HCT116 (cell line): Measurements from ENCODE around the gene NNT. TPM values are rescaled to one million over a fixed set of nuclear protein-coding genes. Genes with fewer than 3 reads are reported as not detected.

Experiments used
- ATAC-seq: fragments of 200-7000 bp; cut with Tn5 transposase; 2 replicates; pipeline ENCODE4 v1.9.1; 2020; ENCODE audit warnings: mild to moderate bottlenecking, moderate library complexity
- BruUV-seq: library from RNA; stranded (reverse); fragments of 400-500 nt; replicated peaks from 2 replicates; lab custom pipeline; 2021; lab: Mats Ljungman, UMichigan
- CTCF ChIA-PET: fragments of 300-600 bp; sonication (Branson Sonifier 250); formaldehyde crosslinking; loops from one replicate; lab custom pipeline; 2021; ENCODE audit warnings: antibody characterized with exemption; lab: Charles Lee
- POLR2A ChIA-PET: fragments of 300-600, 350-600 bp; sonication (Branson Sonifier 250); formaldehyde crosslinking; loops from one replicate; lab custom pipeline; 2021; ENCODE audit warnings: antibody characterized with exemption; lab: Charles Lee
- RAD21 ChIA-PET, 2 experiments: fragments of 300-600 bp; sonication (Branson Sonifier 250); formaldehyde crosslinking; loops; one replicate each; lab custom pipeline; 2023; ENCODE audit warnings: low total read pairs in 2 of 2; ENCODE audit not compliant: uncharacterized antibody in 2 of 2, unreplicated experiment in 2 of 2, low non-redundant PET in 1 of 2; lab: Charles Lee
- DNase-seq: peaks from one replicate; pipeline ENCODE4 v3.0.0-alpha.2; 2010; ENCODE audit warnings: low read depth, low spot score
- H2AFZ ChIP-seq: fragments of 200-600 bp; shearing (Covaris generic), sonication (generic); 2 replicates; pipeline ENCODE4 v1.6.1; 2017; ENCODE audit warnings: low read depth, mixed run types, mixed read lengths, antibody characterized with exemption, low read length; ENCODE audit not compliant: poor library complexity, severe bottlenecking
- H3K27ac ChIP-seq: 2 replicates; pipeline ENCODE4 v1.5.1; 2012; ENCODE audit warnings: low read depth, low read length
- H3K27me3 ChIP-seq: fragments of 200-600 bp; sonication (generic); 2 replicates; pipeline ENCODE4 v1.6.1; 2016; ENCODE audit warnings: mixed run types, low read length, mixed read lengths; ENCODE audit not compliant: insufficient read depth
- H3K36me3 ChIP-seq, 2 experiments: fragments of 200-500 bp in 1 of 2; fragments of 200-600 bp in 1 of 2; sonication (Bioruptor generic) in 1 of 2; sonication (generic) in 1 of 2; 2 replicates each; pipeline versions ENCODE4 v1.5.1 to v1.6.1; 2014 to 2016; ENCODE audit warnings: low read length in 2 of 2, inconsistent platforms in 1 of 2, mixed read lengths in 1 of 2, mixed run types in 1 of 2; ENCODE audit not compliant: insufficient read depth in 2 of 2, control insufficient read depth in 1 of 2
- H3K4me1 ChIP-seq, 2 experiments: fragments of 200-600 bp in 1 of 2; sonication (generic) in 1 of 2; 2 replicates each; pipeline versions ENCODE4 v1.5.1 to v1.6.1; 2012 to 2017; ENCODE audit warnings: low read length in 2 of 2, inconsistent platforms in 1 of 2, mild to moderate bottlenecking in 1 of 2, mixed read lengths in 1 of 2, mixed run types in 1 of 2, moderate library complexity in 1 of 2; ENCODE audit not compliant: insufficient read depth in 2 of 2, control insufficient read depth in 1 of 2
- H3K4me2 ChIP-seq: fragments of 200-600 bp; sonication (generic); 2 replicates; pipeline ENCODE4 v1.6.1; 2017; ENCODE audit warnings: mixed run types, low read length, mixed read lengths
- H3K4me3 ChIP-seq, 2 experiments: fragments of 200-600 bp in 1 of 2; sonication (generic) in 1 of 2; replicated peaks in 1 of 2; 2 replicates each; pipeline ENCODE4 v1.5.1; 2011 to 2016; ENCODE audit warnings: low read length in 2 of 2, control low read depth in 1 of 2, low read depth in 1 of 2, mild to moderate bottlenecking in 1 of 2, mixed read lengths in 1 of 2, mixed run types in 1 of 2
- H3K79me2 ChIP-seq: fragments of 200-600 bp; sonication (generic); 2 replicates; pipeline ENCODE4 v1.6.1; 2017; ENCODE audit warnings: mild to moderate bottlenecking, mixed run types, low read length, moderate library complexity, mixed read lengths; ENCODE audit not compliant: insufficient read depth
- H3K9ac ChIP-seq: fragments of 200-600 bp; sonication (generic); 2 replicates; pipeline ENCODE4 v1.6.1; 2016; ENCODE audit warnings: low read length, mixed read lengths
- H3K9me2 ChIP-seq: fragments of 200-600 bp; sonication (generic), shearing (Covaris generic); 2 replicates; pipeline ENCODE4 v1.6.1; 2017; ENCODE audit warnings: mixed run types, mild to moderate bottlenecking, moderate library complexity; ENCODE audit not compliant: insufficient read depth
- H3K9me3 ChIP-seq, 2 experiments: fragments of 200-500 bp in 1 of 2; fragments of 200-600 bp in 1 of 2; sonication (Bioruptor generic) in 1 of 2; sonication (generic) in 1 of 2; 2 replicates each; pipeline ENCODE4 v1.6.1; 2014 to 2017; ENCODE audit warnings: low read length in 2 of 2, mixed read lengths in 2 of 2, inconsistent platforms in 1 of 2, low read depth in 1 of 2, mild to moderate bottlenecking in 1 of 2, mixed run types in 1 of 2, moderate library complexity in 1 of 2; ENCODE audit not compliant: control insufficient read depth in 1 of 2, insufficient read depth in 1 of 2
- H4K20me1 ChIP-seq: fragments of 200-600 bp; sonication (generic), shearing (Covaris generic); 2 replicates; pipeline ENCODE4 v1.6.1; 2017; ENCODE audit warnings: mixed run types, mild to moderate bottlenecking, moderate library complexity; ENCODE audit not compliant: insufficient read depth
- EGR1 ChIP-seq: IDR thresholded peaks from 2 replicates; pipeline ENCODE4 v1.6.1; 2012; ENCODE audit warnings: low read depth
- ELF1 ChIP-seq: IDR thresholded peaks from 2 replicates; pipeline ENCODE4 v1.6.1; 2012; ENCODE audit warnings: low read depth, borderline replicate concordance
- FOSL1 ChIP-seq: IDR thresholded peaks from 2 replicates; pipeline ENCODE4 v1.6.1; 2012; ENCODE audit warnings: low read depth
- JUND ChIP-seq: IDR thresholded peaks from 2 replicates; pipeline ENCODE4 v1.6.1; 2012
- POLR2A ChIP-seq: IDR thresholded peaks from 2 replicates; pipeline ENCODE4 v1.7.0; 2011; ENCODE audit warnings: borderline replicate concordance; ENCODE audit not compliant: insufficient read depth, insufficient read length; ENCODE audit errors: extremely low read depth
- POLR2AphosphoS5 ChIP-seq: IDR thresholded peaks from 2 replicates; pipeline ENCODE4 v1.6.1; 2011; ENCODE audit warnings: mild to moderate bottlenecking, low read depth, low read length, moderate library complexity
- RAD21 ChIP-seq: IDR thresholded peaks from 2 replicates; pipeline ENCODE4 v1.6.1; 2012; ENCODE audit warnings: low read depth, mild to moderate bottlenecking
- SP1 ChIP-seq: IDR thresholded peaks from 2 replicates; pipeline ENCODE4 v1.6.1; 2012; ENCODE audit warnings: low read depth
- SRF ChIP-seq: IDR thresholded peaks from 2 replicates; pipeline ENCODE4 v1.6.1; 2012; ENCODE audit warnings: low read depth
- ZFX ChIP-seq: fragments of 450-650 bp; IDR thresholded peaks from 2 replicates; pipeline ENCODE4 v1.6.1; 2017
- ZNF274 ChIP-seq: fragments of 200-500 bp; sonication (Bioruptor generic); IDR thresholded peaks from 2 replicates; pipeline ENCODE4 v1.6.1; 2014; ENCODE audit warnings: mild to moderate bottlenecking, low read depth, low read length, inconsistent platforms
- intact Hi-C: fragments of 100-400 bp; cut with micrococcal nuclease; formaldehyde crosslinking; loops from 2 replicates; pipeline ENCODE4 v1.10.0; 2022
- total RNA-seq: library from RNA; stranded (reverse); gene quantifications from one replicate; pipeline ENCODE4 v1.2.1, GENCODE V29; 2021; ENCODE audit not compliant: unreplicated experiment
- TF ChIP-seq, protein P1 (sequence below): IDR thresholded peaks from 2 replicates; pipeline ENCODE4 v1.6.1; 2012; ENCODE audit warnings: low read depth
- TF ChIP-seq, protein P2 (sequence below): IDR thresholded peaks from 2 replicates; pipeline ENCODE4 v1.6.1; 2012

Gene NNT
- total RNA-seq, 1 experiment from 2014 or later: 0.32 TPM

GRCh38 chr5:43675357-43675756, 72.4 kb downstream of the NNT start:
- Histone ChIP-seq H3K9me3 (no peaks in the 10 kb centered on the region), H3K36me3 (no peaks in the 10 kb centered on the region), H3K27me3 (no peaks in the 10 kb centered on the region), H3K4me1 (no peaks in the 10 kb centered on the region), H3K27ac (no peak overlapping the region), H3K79me2 (no peaks in the 10 kb centered on the region), H2AFZ (no peak overlapping the region), H4K20me1 (no peaks in the 10 kb centered on the region), H3K4me2 (no peak overlapping the region), H3K4me3 (no peak overlapping the region), H3K9me2 (no peaks in the 10 kb centered on the region), H3K9ac (no peak overlapping the region)
- ChIA-PET POLR2A (no interaction called here), CTCF (no interaction called here), RAD21 (no interaction called here)
- ATAC-seq (no peak), DNase-seq (no peak)
- TF ChIP-seq JUND (no peak), POLR2AphosphoS5 (no peak), EGR1 (no peak), SRF (no peak), POLR2A (no peak)
- TF ChIP-seq, protein P1, sequence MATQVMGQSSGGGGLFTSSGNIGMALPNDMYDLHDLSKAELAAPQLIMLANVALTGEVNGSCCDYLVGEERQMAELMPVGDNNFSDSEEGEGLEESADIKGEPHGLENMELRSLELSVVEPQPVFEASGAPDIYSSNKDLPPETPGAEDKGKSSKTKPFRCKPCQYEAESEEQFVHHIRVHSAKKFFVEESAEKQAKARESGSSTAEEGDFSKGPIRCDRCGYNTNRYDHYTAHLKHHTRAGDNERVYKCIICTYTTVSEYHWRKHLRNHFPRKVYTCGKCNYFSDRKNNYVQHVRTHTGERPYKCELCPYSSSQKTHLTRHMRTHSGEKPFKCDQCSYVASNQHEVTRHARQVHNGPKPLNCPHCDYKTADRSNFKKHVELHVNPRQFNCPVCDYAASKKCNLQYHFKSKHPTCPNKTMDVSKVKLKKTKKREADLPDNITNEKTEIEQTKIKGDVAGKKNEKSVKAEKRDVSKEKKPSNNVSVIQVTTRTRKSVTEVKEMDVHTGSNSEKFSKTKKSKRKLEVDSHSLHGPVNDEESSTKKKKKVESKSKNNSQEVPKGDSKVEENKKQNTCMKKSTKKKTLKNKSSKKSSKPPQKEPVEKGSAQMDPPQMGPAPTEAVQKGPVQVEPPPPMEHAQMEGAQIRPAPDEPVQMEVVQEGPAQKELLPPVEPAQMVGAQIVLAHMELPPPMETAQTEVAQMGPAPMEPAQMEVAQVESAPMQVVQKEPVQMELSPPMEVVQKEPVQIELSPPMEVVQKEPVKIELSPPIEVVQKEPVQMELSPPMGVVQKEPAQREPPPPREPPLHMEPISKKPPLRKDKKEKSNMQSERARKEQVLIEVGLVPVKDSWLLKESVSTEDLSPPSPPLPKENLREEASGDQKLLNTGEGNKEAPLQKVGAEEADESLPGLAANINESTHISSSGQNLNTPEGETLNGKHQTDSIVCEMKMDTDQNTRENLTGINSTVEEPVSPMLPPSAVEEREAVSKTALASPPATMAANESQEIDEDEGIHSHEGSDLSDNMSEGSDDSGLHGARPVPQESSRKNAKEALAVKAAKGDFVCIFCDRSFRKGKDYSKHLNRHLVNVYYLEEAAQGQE: no peak
- BruUV-seq: no TSS peak
- intact Hi-C loops: no loop called here

DNA sequence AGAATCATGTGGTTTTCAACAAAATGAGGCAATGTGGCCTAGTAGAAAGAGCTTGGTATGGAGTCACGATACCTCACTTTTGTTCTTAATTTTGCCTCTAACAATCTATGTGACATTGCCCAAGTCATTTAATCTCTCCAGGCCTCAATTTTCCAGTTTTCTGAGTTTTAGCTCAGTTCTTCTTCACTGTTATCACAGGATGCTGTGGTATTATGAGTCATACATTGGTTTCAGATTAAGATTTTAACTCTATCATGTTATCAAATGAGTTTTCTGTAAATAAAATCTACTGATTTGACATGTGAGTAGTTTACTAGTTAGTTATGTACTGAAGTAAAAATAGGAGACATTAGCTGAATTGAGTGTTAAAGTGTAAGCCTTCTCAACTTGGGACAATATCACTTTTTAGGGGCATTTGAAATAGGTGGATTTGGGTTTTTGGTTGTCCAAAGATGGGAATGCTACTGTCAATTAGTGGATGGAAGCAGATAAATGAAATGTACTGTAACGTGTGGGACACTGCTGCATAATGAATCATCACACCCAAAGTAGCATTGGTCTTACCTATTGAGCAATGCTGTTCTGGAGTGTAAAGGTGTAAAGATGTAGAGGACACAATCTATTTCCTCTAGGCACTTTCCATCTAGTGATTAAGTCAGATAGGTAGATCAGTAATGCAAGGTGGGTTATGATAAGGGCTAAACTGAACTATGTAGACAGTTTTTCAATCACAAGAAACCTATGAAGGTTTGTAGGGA, 73.3 kb downstream of the NNT start:
- Histone ChIP-seq H4K20me1 (no peaks in the 10 kb centered on the region), H3K36me3 (no peaks in the 10 kb centered on the region), H3K27me3 (no peaks in the 10 kb centered on the region), H3K9me3 (no peaks in the 10 kb centered on the region), H3K4me3 (no peak overlapping the region), H3K4me1 (no peaks in the 10 kb centered on the region), H3K4me2 (no peak overlapping the region), H3K27ac (no peak overlapping the region), H3K9me2 (no peaks in the 10 kb centered on the region), H3K79me2 (no peaks in the 10 kb centered on the region), H3K9ac (no peak overlapping the region), H2AFZ (no peak overlapping the region)
- DNase-seq: no peak
- intact Hi-C loops: no loop called here
- BruUV-seq: no TSS peak
- CTCF ChIA-PET: no interaction called here
- POLR2A ChIA-PET: no interaction called here
- no peak for ATAC-seq
- RAD21 ChIA-PET: no interaction called here
- no peak for TF ChIP-seq ZFX
- TF ChIP-seq, protein P1: no peak
- TF ChIP-seq SP1: no peak
- no peak for TF ChIP-seq FOSL1
- TF ChIP-seq ELF1: no peak
- TF ChIP-seq ZNF274: no peak
- TF ChIP-seq POLR2AphosphoS5: no peak
- TF ChIP-seq, protein P2, sequence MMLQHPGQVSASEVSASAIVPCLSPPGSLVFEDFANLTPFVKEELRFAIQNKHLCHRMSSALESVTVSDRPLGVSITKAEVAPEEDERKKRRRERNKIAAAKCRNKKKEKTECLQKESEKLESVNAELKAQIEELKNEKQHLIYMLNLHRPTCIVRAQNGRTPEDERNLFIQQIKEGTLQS: no peak
- TF ChIP-seq JUND: no peak
- no peak for TF ChIP-seq RAD21
- TF ChIP-seq POLR2A: no peak
